NCI-H187 (cell line): ENCODE results near the gene GAL3ST2.
"Not testable (repeated sequence)": the region's sequence is repeated elsewhere in the genome, so short reads cannot be mapped to it uniquely, and the experiment has no call there.

Experiments used
- DNase-seq, 2 experiments: peaks; one replicate each; lab custom pipeline; 2025; lab: John Stamatoyannopoulos, UW

GAL3ST2 gene

GRCh38 chr2:241776336-241777169, at the start of gene GAL3ST2:
TSS of gene GAL3ST2 (plus strand) at chr2:241776822. CDS start at chr2:241776956, 134 bp downstream.
- no peak for DNase-seq

GRCh38 chr2:241728000-241728399, 48.6 kb upstream of the GAL3ST2 start:
- no peak for DNase-seq

- no peak for DNase-seq
These were observed 48.0 kb upstream of the GAL3ST2 start for GRCh38 chr2:241728627-241729026.

GRCh38 chr2:241729868-241730267, 46.8 kb upstream of the GAL3ST2 start:
- DNase-seq, result no peak

- DNase-seq, result no peak
These were observed 45.8 kb upstream of the GAL3ST2 start for GRCh38 chr2:241730671-241731293.

GRCh38 chr2:241732513-241733186, 44.0 kb upstream of the GAL3ST2 start:
- not testable (repeated sequence) for DNase-seq

- no peak for DNase-seq
These were observed 43.0 kb upstream of the GAL3ST2 start for GRCh38 chr2:241733391-241734207.

GRCh38 chr2:241734208-241734466, 42.5 kb upstream of the GAL3ST2 start:
- DNase-seq, result no peak

- DNase-seq, result peak; percentile 29 to 55
These were observed 42.0 kb upstream of the GAL3ST2 start, which contains the start of gene D2HGDH for GRCh38 chr2:241734467-241735208. TSS of gene D2HGDH (plus strand) at chr2:241734630. CDS start at chr2:241735225, 595 bp downstream.

GRCh38 chr2:241736111-241736510, 40.5 kb upstream of the GAL3ST2 start:
- no peak for DNase-seq

GRCh38 chr2:241738040-241738686, 38.5 kb upstream of the GAL3ST2 start:
- no peak for DNase-seq

GRCh38 chr2:241739177-241739576, 37.4 kb upstream of the GAL3ST2 start:
- no peak for DNase-seq

- DNase-seq, result no peak
These were observed 37.0 kb upstream of the GAL3ST2 start for GRCh38 chr2:241739651-241740050.

GRCh38 chr2:241741016-241741415, 35.6 kb upstream of the GAL3ST2 start:
- no peak for DNase-seq

GRCh38 chr2:241742320-241742939, 34.2 kb upstream of the GAL3ST2 start:
- no peak for DNase-seq

- not testable (repeated sequence) for DNase-seq
These were observed 33.6 kb upstream of the GAL3ST2 start for GRCh38 chr2:241743008-241743407.

- DNase-seq, result no peak
These were observed 33.0 kb upstream of the GAL3ST2 start for GRCh38 chr2:241743620-241744019.

GRCh38 chr2:241744028-241744754, 32.4 kb upstream of the GAL3ST2 start:
- DNase-seq, result no peak

- DNase-seq, result no peak
These were observed 31.3 kb upstream of the GAL3ST2 start for GRCh38 chr2:241745276-241745675.

- DNase-seq, result no peak
These were observed 30.5 kb upstream of the GAL3ST2 start for GRCh38 chr2:241746084-241746483.
